RWPE2 (cell line): Measurements from ENCODE around the gene HEXIM1.

Source experiments
- ATAC-seq: fragments of 200-7000 bp; cut with Tn5 transposase; 3 replicates; pipeline ENCODE4 v1.9.1; 2021; ENCODE audit warnings: low read depth
- DNase-seq: peaks from one replicate; pipeline ENCODE4 v3.0.0-alpha.2; 2020; ENCODE audit warnings: low spot score
- H3K27ac ChIP-seq: fragments of 450-650 bp; 2 replicates; pipeline ENCODE4 v1.5.1; 2017; ENCODE audit warnings: mild to moderate bottlenecking; ENCODE audit not compliant: poor library complexity, severe bottlenecking
- H3K27me3 ChIP-seq: fragments of 250-450 bp; sonication (Bioruptor Pico); 2 replicates; pipeline ENCODE4 v1.5.1; 2021; ENCODE audit warnings: mild to moderate bottlenecking, moderate library complexity; ENCODE audit not compliant: insufficient read depth, poor library complexity, severe bottlenecking
- H3K36me3 ChIP-seq: fragments of 250-450 bp; sonication (Bioruptor Pico); 2 replicates; pipeline ENCODE4 v1.5.1; 2020; ENCODE audit warnings: low read depth, mild to moderate bottlenecking, moderate library complexity
- H3K4me1 ChIP-seq: fragments of 250-450 bp; sonication (Bioruptor Pico); 2 replicates; pipeline ENCODE4 v1.5.1; 2021; ENCODE audit warnings: mild to moderate bottlenecking, moderate library complexity; ENCODE audit not compliant: insufficient read depth, poor library complexity, severe bottlenecking
- H3K4me3 ChIP-seq: fragments of 250-450 bp; sonication (Bioruptor Pico); 2 replicates; pipeline ENCODE4 v1.5.1; 2021; ENCODE audit warnings: mild to moderate bottlenecking, moderate library complexity; ENCODE audit not compliant: severe bottlenecking
- H3K9me3 ChIP-seq: fragments of 250-450 bp; sonication (Bioruptor Pico); 2 replicates; pipeline ENCODE4 v1.5.1; 2021; ENCODE audit warnings: mild to moderate bottlenecking, moderate library complexity; ENCODE audit not compliant: severe bottlenecking
- CTCF ChIP-seq: fragments of 450-650 bp; IDR thresholded peaks from one replicate; pipeline ENCODE4 v1.5.1; 2017; ENCODE audit warnings: mild to moderate bottlenecking, moderate library complexity; ENCODE audit not compliant: poor library complexity, severe bottlenecking

HEXIM1 gene

GRCh38 chr17:45150911-45151809 lies 2.9 kb downstream of the HEXIM1 start:
- Histone ChIP-seq H3K4me3 (peak overlapping the region; percentile 55), H3K36me3 (peaks cover 6% of the 10 kb centered on the region; the same call in 1 of the 2 replicates), H3K27me3 (no peaks in the 10 kb centered on the region), H3K9me3 (no peaks in the 10 kb centered on the region), H3K4me1 (peaks cover 12% of the 10 kb centered on the region), H3K27ac (peak overlapping the region; percentile 80)
- no peak for DNase-seq
- no peak for ATAC-seq
- TF ChIP-seq CTCF, result no peak

- Histone ChIP-seq H3K27me3 (no peaks in the 10 kb centered on the region), H3K4me3 (no peak overlapping the region), H3K9me3 (no peaks in the 10 kb centered on the region), H3K27ac (peak overlapping the region; percentile 20), H3K4me1 (peaks cover 22% of the 10 kb centered on the region), H3K36me3 (peaks cover 10% of the 10 kb centered on the region)
- TF ChIP-seq CTCF, result no peak
- ATAC-seq (no peak; the same call in 2 of the 3 replicates), DNase-seq (no peak)
Measured at GRCh38 chr17:45155029-45155428, 6.8 kb downstream of the HEXIM1 start.

GRCh38 chr17:45155483-45155882 lies 7.2 kb downstream of the HEXIM1 start:
- no peaks in the 10 kb centered on the region for H3K9me3 ChIP-seq
- H3K27me3 ChIP-seq, result no peaks in the 10 kb centered on the region
- H3K4me1 ChIP-seq, result peaks cover 24% of the 10 kb centered on the region
- TF ChIP-seq CTCF, result no peak
- H3K4me3 ChIP-seq, result no peak overlapping the region
- DNase-seq (no peak), ATAC-seq (no peak)
- H3K36me3 ChIP-seq, result peaks cover 10% of the 10 kb centered on the region
- peak overlapping the region; percentile 20 for H3K27ac ChIP-seq

- no peak for TF ChIP-seq CTCF
- no peak overlapping the region for H3K4me3 ChIP-seq
Measured at GRCh38 chr17:45156242-45156641, 8.0 kb downstream of the HEXIM1 start.

More at GRCh38 chr17:45156242-45156641, 8.0 kb downstream of the HEXIM1 start:
- Histone ChIP-seq H3K4me1 (peaks cover 23% of the 10 kb centered on the region), H3K9me3 (no peaks in the 10 kb centered on the region), H3K27ac (no peak overlapping the region), H3K36me3 (peaks cover 10% of the 10 kb centered on the region), H3K27me3 (no peaks in the 10 kb centered on the region)
- ATAC-seq, result no peak
- DNase-seq, result no peak
